Esophagus squamous epithelium (tissue), 4 donors: ENCODE data around the gene GPX2.

Experiments used
- CTCF ChIP-seq, 6 experiments: fragments of 450-650 bp in 4 of 6; fragments of 200-600 bp in 2 of 6; sonication (generic) in 2 of 6; IDR thresholded peaks; one replicate each; pipeline ENCODE4 v1.5.1; 2016 to 2019; ENCODE audit warnings: antibody characterized with exemption in 6 of 6, mild to moderate bottlenecking in 4 of 6, moderate library complexity in 4 of 6
- POLR2A ChIP-seq, 4 donors: fragments of 450-650 bp; IDR thresholded peaks; one replicate each; pipeline ENCODE4 v1.6.1; 2017; ENCODE audit warnings: antibody characterized with exemption in 4 of 4, mild to moderate bottlenecking in 4 of 4, moderate library complexity in 3 of 4

- no peak for TF ChIP-seq POLR2A (IDR thresholded peaks at IDR 0.05)
- TF ChIP-seq CTCF (IDR thresholded peaks at IDR 0.05): no peak
These were observed 22.9 kb upstream of the GPX2 start for GRCh38 chr14:64965356-64966000.
